DMS 273 (cell line): ENCODE results near the gene SUGP1.
"Not testable (repeated sequence)": the region's sequence is repeated elsewhere in the genome, so short reads cannot be mapped to it uniquely, and the experiment has no call there.

Source experiments
- DNase-seq: peaks from one replicate; lab custom pipeline; 2025; ENCODE audit not compliant: unreplicated experiment; lab: John Stamatoyannopoulos, UW

Gene SUGP1, protein sequence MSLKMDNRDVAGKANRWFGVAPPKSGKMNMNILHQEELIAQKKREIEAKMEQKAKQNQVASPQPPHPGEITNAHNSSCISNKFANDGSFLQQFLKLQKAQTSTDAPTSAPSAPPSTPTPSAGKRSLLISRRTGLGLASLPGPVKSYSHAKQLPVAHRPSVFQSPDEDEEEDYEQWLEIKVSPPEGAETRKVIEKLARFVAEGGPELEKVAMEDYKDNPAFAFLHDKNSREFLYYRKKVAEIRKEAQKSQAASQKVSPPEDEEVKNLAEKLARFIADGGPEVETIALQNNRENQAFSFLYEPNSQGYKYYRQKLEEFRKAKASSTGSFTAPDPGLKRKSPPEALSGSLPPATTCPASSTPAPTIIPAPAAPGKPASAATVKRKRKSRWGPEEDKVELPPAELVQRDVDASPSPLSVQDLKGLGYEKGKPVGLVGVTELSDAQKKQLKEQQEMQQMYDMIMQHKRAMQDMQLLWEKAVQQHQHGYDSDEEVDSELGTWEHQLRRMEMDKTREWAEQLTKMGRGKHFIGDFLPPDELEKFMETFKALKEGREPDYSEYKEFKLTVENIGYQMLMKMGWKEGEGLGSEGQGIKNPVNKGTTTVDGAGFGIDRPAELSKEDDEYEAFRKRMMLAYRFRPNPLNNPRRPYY

DNA sequence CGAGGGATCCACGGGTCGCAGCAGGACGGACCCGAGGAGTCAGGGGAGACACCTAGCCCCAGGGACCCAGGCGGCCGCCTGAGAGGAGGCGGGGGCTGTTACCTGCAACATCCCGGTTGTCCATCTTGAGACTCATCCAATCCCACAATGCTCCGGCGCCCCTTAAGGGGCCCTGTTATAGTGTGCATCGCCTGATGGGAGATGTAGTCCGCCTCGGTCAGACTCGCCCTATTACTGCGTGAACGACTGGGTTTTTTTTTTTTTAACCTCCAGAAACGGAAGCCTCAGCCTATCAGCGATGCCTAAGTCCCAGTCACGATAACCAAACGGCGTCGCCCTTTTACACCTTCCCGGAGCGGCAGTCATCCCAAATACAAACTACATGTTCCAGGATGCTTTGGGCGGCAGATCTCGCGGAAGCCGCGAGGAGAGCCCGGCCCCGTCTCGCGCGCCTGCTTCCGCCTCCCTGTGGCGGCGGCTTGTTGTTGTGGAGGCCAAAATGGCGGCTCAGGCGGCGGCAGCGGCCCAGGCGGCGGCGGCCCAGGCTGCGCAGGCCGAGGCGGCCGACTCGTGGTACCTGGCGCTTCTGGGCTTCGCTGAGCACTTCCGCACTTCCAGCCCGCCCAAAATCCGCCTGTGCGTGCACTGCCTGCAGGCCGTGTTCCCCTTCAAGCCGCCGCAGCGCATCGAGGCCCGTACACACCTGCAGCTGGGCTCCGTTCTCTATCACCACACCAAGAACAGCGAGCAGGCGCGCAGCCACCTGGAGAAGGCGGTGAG, at the start of gene SUGP1, which contains the start of gene MAU2:
SUGP1 (minus strand) TSS at position 149 of the 780 bp plus-strand sequence; CDS start at position 136, 13 bp downstream.
MAU2 (plus strand) TSS at position 469 of the 780 bp plus-strand sequence; CDS start at position 500, 31 bp downstream.
- DNase-seq: peak; percentile 98

DNA sequence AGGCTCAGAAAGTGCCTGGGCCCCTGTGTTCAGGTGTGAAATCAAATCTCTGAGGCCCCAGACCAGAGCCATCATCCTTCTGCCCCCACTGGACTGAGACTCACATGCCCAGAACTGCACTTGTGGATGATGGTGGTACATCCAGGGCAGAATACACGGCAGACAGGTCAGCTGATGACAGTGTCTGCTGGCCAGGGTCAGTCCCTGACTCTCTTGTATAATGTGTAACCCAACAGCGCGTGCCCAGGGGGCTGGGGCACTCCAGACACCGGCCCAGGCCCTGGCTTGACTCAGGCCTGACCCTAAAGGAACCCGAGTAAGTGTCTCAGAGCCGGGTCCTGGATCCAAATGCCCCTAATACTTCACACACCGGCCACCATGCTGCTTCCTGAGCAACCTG, 47.8 kb upstream of the SUGP1 start:
- no peak for DNase-seq

DNA sequence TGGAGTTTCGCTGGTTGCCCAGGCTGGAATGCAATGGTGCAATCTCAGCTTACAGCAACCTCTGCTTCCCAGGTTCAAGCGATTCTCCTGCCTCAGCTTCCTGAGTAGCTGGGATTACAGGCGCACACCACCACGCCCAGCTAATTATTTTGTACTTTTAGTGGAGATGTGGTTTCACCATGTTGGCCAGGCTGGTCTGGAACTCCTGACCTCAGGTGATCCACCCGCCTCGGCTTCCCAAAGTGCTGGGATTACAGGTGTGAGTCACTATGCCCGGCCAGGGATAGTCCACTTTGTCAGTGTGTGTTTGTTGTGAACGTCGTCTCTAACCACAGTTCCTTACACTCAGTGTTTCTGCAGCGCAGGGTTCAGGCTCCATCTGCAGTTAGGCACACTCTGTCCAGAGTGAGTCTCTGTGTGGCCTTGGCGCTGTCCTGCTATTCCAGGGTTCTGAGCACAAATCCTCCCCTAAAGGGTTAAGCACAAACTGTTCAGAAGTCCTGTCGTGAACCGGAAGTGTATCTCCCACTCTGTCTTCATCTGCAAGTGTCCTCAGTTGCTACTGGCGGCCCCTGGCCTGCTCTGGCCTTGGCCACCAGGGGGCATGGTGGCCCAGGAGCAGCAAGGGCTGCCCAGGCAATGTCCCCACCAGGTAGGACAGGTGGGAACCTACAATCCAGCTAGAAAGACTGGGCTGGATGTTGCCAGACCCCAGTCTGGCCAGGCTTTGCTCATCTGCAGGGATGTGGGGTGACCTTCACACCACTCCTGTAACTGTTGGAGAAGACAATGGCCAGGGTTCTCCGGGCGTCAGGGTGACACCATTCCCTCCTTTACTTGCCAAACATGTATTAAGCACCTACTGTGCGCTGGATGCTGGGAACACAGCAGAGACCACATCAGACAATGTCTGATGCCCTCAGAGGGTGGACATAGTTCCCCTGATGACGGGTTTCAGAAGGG, 46.4 kb upstream of the SUGP1 start:
- DNase-seq: peak; percentile 80

DNA sequence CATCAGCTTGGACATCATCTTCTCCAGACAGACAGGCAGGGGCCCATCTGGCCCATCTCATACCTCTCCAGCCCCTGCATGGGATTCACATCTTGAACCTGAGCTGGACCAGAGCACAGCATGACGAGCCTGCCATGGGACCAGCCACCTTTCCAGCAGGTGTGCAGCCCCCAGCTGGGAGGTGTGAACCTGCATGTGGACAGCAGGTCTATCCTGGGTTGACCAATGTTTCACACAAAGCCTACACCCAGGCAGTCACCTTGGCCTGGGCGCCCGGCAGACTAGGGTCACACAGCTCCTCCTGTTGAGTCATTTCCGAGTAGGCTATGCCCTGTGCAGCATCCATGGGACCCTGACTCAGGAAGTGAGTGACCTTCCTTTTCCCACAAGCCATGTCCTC, 41.8 kb upstream of the SUGP1 start:
- DNase-seq: no peak

DNA sequence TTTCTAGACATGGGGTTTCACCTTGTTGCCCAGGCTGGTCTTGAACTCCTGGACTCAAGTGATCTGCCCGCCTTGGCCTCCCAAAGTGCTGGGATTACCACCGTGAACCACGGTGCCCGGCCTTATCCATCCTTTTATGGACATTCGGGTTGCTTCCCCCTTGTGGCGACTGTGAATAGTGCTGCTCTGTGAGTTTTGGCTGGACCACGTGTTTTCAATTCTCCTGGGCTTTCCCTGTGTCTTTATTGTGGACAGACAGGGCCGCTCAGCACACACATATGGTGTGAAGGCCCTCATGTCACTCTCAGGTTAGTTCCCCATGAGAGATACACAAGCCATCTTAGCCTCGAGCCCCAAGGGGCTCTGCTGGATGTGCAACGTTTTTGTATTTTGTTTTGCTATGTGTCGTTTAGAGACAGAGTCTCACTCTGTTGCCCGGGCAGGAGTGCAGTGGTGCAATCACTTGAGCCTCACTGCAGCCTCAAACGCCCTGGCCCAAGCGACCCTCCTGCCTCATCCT, 40.8 kb upstream of the SUGP1 start:
- DNase-seq: peak; percentile 94

DNA sequence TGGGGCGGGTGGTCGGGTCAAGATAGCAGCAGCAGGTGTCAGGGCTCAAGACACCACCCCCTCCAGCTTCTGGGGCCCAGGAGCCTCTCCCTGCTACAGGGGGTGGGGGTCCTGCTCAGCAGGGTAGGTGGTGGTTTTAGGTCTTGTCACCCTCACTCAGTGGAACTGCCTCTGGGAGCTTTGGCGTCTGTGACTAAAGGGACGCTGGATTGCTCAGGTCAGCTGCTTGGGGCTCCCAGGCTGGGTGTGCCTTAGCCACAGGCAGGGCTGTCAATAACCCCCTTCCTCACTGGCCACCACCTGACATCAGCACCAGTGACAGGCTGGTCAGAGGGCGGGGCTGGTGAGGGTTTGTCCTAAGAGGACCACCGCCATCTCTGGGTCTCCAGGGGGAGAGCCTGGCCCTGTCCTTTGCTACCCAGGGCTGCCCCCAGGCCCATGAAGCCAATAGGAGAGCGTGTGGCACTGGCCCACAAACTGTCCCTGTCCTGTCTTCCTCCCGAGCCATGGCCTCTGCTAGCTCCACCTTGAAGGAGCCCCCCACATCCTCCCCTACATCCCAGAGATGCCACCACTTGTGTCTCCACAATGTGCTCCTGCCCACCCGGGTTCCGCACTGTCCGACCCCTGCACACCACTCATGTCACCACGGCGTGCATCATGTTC, 36.7 kb upstream of the SUGP1 start:
- DNase-seq: no peak

DNA sequence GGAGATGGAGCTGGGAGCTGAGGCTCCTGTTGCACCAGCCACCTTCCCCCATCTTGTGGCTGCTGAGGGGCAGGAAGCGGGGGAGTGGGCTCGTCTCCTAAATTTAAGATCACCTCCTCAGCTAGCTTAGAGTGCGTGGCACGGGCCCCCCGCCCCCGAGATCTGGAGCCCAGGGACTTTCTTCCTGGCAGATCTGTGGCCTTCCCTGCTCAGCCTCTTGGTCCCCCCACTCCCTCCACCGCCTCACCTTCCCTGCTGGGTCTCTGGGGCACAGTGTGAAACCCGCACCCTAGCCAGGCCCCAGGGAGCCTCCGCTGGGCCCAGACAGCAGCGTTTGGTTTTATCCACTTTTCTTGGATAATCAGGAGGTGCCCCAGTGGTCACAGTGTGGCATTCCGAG, 36.2 kb upstream of the SUGP1 start:
- no peak for DNase-seq

DNA sequence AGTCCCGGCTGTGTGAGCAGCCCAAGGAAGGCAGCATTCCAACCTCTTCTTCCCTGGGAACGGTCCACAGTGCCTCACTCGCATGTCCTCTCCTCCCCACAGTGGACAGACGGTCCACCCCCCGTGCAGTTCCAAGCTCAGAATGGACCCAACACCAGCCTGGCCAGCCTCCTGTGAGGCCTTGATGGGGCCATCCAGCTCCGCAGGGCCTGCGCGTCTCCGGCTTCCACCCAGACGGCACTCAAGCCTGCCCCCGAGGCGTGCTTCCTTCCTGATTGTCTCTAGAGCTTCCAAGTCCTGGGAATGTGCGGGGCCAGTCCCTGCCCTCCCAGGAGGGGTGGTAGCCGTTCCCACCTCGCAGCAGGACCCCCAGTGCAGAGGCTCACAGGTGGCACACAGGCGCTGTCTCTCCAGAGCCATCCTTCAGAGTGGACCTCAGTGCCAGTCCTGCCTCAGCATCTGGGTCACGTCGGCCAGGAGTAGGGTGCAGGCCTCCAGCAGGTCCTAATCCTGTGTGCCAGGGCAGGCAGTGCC, 35.4 kb upstream of the SUGP1 start:
- no peak for DNase-seq

DNA sequence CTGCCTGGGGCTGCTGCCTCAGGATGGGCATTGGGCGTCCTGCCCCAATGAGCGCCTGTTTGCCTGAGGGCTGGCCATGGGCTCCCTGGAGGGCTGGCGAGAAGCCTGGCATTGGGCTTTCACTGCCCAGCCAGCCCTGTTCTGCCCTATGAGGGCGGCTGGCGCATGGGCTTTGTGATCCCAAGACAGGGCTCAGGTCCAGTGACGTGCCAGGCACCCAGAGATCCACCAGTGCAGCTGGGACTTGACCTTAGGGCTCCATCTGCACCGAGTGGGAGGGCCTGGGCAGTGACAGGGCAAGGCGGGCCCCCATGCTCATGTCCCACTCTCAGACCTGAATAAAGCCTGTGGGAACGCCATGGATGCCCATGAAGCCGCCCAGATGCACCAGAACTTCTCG, 34.6 kb upstream of the SUGP1 start:
- no peak for DNase-seq

DNA sequence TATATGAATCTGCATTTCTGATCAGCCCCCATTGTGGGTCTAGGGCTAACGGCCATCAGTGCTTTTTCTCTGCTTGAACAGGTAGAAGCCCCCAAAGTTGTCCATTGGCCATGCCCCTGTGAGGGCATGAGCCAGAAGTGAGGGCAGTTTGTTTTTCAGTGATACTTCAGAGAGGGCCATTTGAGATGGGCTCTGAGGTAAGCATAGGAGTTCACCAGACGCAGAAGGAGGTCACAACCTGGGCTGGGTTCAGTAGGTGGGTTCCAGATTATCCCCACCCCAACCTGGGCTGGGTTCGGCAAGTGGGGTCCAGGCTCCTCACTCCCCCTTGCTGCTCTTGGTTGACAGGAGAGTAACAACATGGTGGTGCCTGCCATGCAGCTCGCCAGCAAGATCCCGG, 33.7 kb upstream of the SUGP1 start:
- no peak for DNase-seq

DNA sequence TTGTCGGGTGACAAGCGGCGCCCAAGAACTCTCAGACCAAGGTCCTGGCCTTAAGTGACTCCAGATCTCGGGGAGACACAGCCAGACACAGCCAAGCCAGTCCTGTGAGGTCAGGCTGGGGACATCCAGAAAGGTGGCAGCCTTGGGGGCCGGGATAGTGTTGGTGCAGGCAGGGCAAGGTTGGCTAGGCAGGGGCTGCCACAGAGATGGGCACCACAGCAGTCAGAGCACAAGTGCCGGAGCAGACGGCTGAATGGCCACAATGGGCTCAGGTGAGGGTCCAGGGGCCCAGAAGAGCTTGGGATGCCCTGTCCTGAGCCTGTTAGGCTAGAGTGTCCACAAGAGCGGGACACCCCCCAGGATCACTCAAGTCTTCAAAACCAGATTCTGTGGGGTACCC, 32.5 kb upstream of the SUGP1 start:
- DNase-seq: no peak

DNA sequence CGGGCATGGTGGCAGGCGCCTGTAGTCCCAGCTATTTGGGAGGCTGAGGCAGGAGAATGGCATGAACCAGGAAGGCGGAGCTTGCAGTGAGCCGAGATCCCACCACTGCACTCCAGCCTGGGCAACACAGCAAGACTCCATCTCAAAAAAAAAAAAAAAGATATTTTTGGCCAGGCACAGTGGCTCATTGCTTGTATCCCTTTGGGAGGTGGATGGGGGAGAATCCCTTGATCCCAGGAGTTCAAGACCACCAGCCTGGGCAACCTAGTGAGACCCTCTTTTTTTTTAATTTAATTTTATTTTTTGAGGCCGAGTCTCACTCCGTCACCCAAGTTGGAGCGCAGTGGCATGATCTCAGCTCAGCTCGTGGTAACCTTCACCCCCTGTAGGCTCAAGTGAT, 30.4 kb upstream of the SUGP1 start:
- DNase-seq: not testable (repeated sequence)

DNA sequence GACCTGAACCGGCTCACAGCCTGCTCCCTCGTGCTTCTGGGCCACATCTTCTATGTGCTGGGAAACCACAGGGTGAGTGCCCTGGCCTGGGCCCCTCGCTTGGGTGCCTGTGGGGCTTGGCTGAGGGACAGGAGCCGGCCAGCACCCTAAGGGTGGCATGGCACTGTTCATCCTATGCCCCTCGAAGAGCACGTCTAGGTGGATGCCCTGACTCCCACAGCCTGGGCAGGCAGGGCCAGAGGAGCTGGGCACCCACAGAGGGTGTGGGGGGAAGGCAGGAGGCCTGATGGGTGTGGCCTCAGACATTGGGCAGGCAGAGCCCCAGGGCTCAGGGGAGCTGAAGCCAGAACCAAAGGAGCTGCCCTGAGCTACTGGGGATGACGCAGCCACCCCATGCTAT, 29.1 kb upstream of the SUGP1 start:
- no peak for DNase-seq

DNA sequence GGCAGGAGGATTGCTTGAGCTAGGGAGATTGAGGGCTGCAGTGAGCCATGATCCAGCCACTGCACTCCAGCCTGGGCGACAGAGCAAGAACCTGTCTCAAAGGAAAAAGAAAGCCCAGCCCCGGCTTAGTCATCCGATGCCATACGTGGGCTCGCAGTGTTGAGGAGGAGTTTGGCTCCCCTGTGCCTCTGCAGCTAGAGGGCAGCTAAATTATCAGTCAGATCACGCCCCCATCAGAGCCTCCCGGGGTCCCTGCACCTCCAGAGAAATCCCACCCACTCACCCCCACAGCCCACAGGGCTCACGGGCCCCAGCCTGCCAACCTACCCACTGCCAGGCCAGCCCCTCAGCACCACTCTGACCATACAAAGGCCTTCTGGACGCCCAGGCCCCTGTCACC, 28.0 kb upstream of the SUGP1 start:
- no peak for DNase-seq

DNA sequence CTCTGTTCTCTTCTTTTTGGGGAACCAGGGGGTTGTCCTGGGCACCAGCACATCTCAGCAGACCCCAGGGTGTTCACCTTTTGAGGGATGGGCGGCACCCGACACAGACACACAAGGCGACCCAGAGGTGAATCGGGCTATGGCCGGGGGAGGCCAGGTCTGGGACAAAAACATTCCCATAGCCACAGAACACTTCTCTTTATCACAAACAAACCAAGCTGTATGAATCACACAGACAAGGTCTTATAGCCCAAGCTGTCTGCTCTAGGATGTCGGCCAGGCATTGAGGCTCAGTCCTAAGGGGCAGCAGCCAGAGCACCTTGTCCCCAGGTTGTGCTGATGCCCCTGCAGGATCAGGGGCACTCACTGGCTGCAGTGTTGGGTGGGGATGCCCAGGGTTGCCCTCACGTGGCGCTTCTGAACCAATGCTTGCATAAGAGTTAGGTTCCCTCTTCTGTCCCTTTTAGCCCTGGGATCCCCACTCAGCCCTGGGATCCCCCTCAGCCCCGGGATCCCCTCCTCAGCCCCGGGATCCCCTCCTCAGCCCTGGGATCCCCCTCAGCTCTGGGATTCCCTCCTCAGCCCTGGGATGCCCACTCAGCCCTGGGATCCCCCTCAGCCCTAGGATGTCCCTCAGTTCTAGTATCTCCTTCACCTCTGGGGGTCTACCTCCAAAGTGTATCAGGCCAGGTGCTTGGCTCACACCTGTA, 27.2 kb upstream of the SUGP1 start:
- DNase-seq: no peak

DNA sequence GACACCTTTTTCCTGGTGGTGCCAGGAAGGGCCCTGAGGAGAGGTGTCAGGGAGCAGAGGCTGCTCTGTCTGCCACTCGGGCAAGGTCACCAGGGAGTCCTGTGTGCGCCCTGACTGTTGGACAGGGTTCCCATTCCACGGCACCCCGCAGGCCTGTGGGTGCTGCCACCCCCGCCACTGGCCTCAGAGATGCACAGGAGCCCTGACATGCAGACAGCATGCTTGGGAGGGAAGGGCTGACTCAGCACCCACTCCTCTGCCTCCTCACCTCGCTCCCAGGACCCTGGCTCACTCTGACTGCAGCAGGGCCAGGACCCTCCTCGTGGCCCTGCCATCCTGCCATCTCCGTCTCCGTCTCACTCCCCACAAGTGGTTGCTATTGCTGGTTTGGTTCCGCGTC, 25.7 kb upstream of the SUGP1 start:
- no peak for DNase-seq

DNA sequence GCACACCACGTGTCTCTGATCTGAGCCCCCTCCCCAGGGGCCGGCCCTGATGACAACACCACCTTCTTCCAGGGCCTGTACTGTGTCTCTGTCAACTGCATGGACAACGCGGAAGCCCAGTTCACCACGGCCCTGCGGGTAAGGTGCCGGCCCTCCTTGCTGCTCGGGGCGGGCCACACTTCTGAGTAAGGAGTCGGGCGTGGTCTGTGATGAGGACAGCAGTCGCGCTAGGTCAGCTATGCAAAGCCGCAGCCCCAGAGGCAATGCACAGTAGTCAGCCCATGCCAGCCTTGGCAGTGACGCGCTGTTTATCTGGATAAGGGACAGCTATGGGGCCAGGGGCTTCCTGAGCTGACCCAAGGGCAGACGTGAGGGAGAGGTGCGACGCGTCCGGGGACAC, 24.9 kb upstream of the SUGP1 start:
- DNase-seq: no peak

DNA sequence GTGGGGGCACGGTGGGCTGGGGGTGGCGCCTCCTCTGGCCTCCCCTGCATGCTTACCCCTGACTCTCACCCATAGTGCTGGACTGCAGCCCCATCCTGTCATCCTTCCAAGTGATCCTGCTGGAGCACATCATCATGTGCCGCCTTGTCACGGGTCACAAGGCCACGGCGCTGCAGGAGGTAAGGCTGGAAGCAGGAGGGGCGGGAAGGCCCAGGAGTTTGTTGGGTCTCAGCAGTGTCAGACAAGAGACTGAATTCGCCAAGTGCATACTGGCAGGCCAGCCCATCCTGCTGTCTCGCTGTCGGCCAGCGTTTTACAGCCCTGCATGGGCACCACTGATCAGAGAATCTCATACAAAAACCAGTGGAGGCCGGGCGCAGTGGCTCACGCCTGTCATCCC, 23.5 kb upstream of the SUGP1 start:
- no peak for DNase-seq

DNA sequence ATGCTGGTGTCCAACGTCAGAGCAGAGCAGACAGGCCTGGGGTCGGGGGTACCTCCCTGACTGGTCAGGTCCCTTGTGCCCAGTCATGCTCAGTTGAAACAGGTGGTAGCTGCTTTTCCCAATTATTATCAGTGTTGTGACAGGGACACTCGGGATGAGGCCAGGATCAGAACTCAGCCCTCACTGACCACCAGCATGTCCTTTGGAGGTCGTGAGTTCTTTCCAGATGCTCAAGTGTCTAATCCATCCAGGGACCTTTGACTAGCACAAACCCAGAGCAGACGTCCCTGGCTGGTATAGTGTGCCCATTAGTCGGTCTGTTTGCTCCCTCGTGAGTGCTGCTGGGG, 22.7 kb upstream of the SUGP1 start:
- no peak for DNase-seq
